ENCODE measurements around the gene TMEM187.

The TMEM187 gene

GRCh38 chrX:153972368-153973126 is at the start of gene TMEM187:
TSS of gene TMEM187 (plus strand) at chrX:153972754. CDS start at chrX:153982063, 9,309 bp downstream.
- peak; percentile 91 for DNase-seq

- DNase-seq = peak; percentile 14
These were observed 49.4 kb upstream of the TMEM187 start for GRCh38 chrX:153922932-153923857.

- peak; percentile 6 for DNase-seq
These were observed 48.2 kb upstream of the TMEM187 start for GRCh38 chrX:153924149-153924861.

GRCh38 chrX:153925387-153925738 is 47.2 kb upstream of the TMEM187 start:
- DNase-seq = no peak

- DNase-seq = no peak
These were observed 46.6 kb upstream of the TMEM187 start, which contains the start of gene ARHGAP4 for GRCh38 chrX:153925739-153926551. TSS of gene ARHGAP4 (minus strand) at chrX:153926264. CDS start at chrX:153926202, 62 bp downstream.

GRCh38 chrX:153926552-153926857 is 46.0 kb upstream of the TMEM187 start:
- no peak for DNase-seq

GRCh38 chrX:153926858-153927671 is 45.5 kb upstream of the TMEM187 start:
- DNase-seq = peak; percentile 68

- DNase-seq = peak; percentile 57
These were observed 45.0 kb upstream of the TMEM187 start for GRCh38 chrX:153927672-153927921.

- peak; percentile 97 for DNase-seq
These were observed 44.4 kb upstream of the TMEM187 start for GRCh38 chrX:153927922-153928760.

GRCh38 chrX:153928846-153929245 is 43.7 kb upstream of the TMEM187 start:
- no peak for DNase-seq

GRCh38 chrX:153929576-153929975 is 43.0 kb upstream of the TMEM187 start:
- DNase-seq = no peak

- DNase-seq = no peak
These were observed 42.3 kb upstream of the TMEM187 start for GRCh38 chrX:153930011-153930910.

- no peak for DNase-seq
These were observed 41.4 kb upstream of the TMEM187 start for GRCh38 chrX:153931151-153931550.

- no peak for DNase-seq
These were observed 40.8 kb upstream of the TMEM187 start for GRCh38 chrX:153931748-153932147.

GRCh38 chrX:153932220-153932915 is 40.2 kb upstream of the TMEM187 start:
- DNase-seq = no peak

- DNase-seq = no peak
These were observed 38.8 kb upstream of the TMEM187 start for GRCh38 chrX:153933748-153934147.

GRCh38 chrX:153934148-153934761 is 38.3 kb upstream of the TMEM187 start:
- DNase-seq = no peak

- peak; percentile 49 for DNase-seq
These were observed 37.7 kb upstream of the TMEM187 start, which contains the start of gene NAA10 for GRCh38 chrX:153934762-153935325. TSS of gene NAA10 (minus strand) at chrX:153935037. CDS start at chrX:153934904, 133 bp downstream.
